ENCODE data around the gene TNFRSF18. TPM values are rescaled to one million over a fixed set of nuclear protein-coding genes. Genes with fewer than 3 reads are reported as not detected.

Gene TNFRSF18
- total RNA-seq, 4 donors from 2014 or later = 0.29 to 0.66 TPM; not detected in 2

GRCh38 chr1:1153874-1154273 lies 52.5 kb downstream of the TNFRSF18 start:
- no peak for DNase-seq (ENCODE audit: extremely low spot score)

More at GRCh38 chr1:1153874-1154273, 52.5 kb downstream of the TNFRSF18 start:
- H3K36me3 ChIP-seq = no peaks in the 10 kb centered on the region
- 53% methylated on average over 4 of the region's 4 CpGs for WGBS
- no peak overlapping the region for H3K27ac ChIP-seq (replicated peaks in 1 of 4)
- no peaks in the 10 kb centered on the region for H3K27me3 ChIP-seq
- TF ChIP-seq POLR2AphosphoS5 (IDR thresholded peaks at IDR 0.05) = no peak
- no peak for TF ChIP-seq EP300 (IDR thresholded peaks at IDR 0.05)
- TF ChIP-seq CTCF (IDR thresholded peaks at IDR 0.05) = no peak
- no peak for TF ChIP-seq POLR2A (IDR thresholded peaks at IDR 0.05; ENCODE audit: low read depth)
- H3K4me3 ChIP-seq = no peak overlapping the region
- peaks cover 9 to 17% (median 13%) of the 10 kb centered on the region in 4 donors for H3K4me1 ChIP-seq
- intact Hi-C loops (cut with DNase I) = no loop called here
- no peaks in the 10 kb centered on the region for H3K9me3 ChIP-seq

Small RNAs within 50 kb of the gene (small RNA-seq; reads per million reads assigned to genes)
- gene MIR200A (0.17 to 0.19 (median 0.17) reads per million in 3 donors), gene MIR200B (0.25 to 1.9 (median 1.2) reads per million in 3 donors), gene MIR429 (0 to 0.19 (median 0) reads per million in 3 donors)

Other genes with a start within 250 kb of the TNFRSF18 start
- gene NOC2L, start 247.3 kb downstream of the TNFRSF18 start, total RNA-seq = 10 to 100 TPM; 35.3 to 54.1 (median 47.5) TPM
- 10 to 100 TPM in 1 of 4 donors, 1 to 10 TPM in 3; 3.7 to 10.8 (median 6.2) TPM for gene KLHL17, start 246.0 kb downstream of the TNFRSF18 start, total RNA-seq
- gene PLEKHN1, start 240.1 kb downstream of the TNFRSF18 start, total RNA-seq = under 1 TPM in 3 of 4 donors, not detected in 1; 0.17 to 0.50 (median 0.19) TPM
- gene PERM1, start 224.5 kb downstream of the TNFRSF18 start, total RNA-seq = under 1 TPM; 0.11 to 0.50 (median 0.30) TPM
- 10 to 100 TPM; 37.8 to 90.4 (median 65.0) TPM for gene HES4, start 206.5 kb downstream of the TNFRSF18 start, total RNA-seq
- gene ISG15, start 193.1 kb downstream of the TNFRSF18 start, total RNA-seq = 10 to 100 TPM; 39.4 to 74.9 (median 41.1) TPM
- 10 to 100 TPM; 17.0 to 31.6 (median 22.6) TPM for gene AGRN, start 186.5 kb downstream of the TNFRSF18 start, total RNA-seq
- not detected for gene RNF223, start 132.3 kb downstream of the TNFRSF18 start, total RNA-seq
- 10 to 100 TPM in 1 of 4 donors, 1 to 10 TPM in 3; 4.2 to 11.9 (median 8.5) TPM for gene C1orf159, start 90.5 kb downstream of the TNFRSF18 start, total RNA-seq
- under 1 TPM in 1 of 4 donors, not detected in 3; 0.17 TPM for gene TTLL10, start 32.7 kb downstream of the TNFRSF18 start, total RNA-seq
- gene TNFRSF4, start 7.6 kb upstream of the TNFRSF18 start, total RNA-seq = 1 to 10 TPM in 2 of 4 donors, under 1 TPM in 2; 0.50 to 2.1 (median 0.93) TPM
- gene SDF4, start 25.4 kb upstream of the TNFRSF18 start, total RNA-seq = 100 to 1,000 TPM in 3 of 4 donors, 10 to 100 TPM in 1; 88.5 to 125 (median 107) TPM
- 10 to 100 TPM; 10.4 to 24.6 (median 21.0) TPM for gene B3GALT6, start 25.6 kb upstream of the TNFRSF18 start, total RNA-seq
- gene C1QTNF12, start 40.1 kb upstream of the TNFRSF18 start, total RNA-seq = under 1 TPM in 2 of 4 donors, not detected in 2; 0.33 to 0.52 TPM
- gene UBE2J2, start 67.3 kb upstream of the TNFRSF18 start, total RNA-seq = 10 to 100 TPM; 34.9 to 61.4 (median 49.5) TPM
- 1 to 10 TPM in 3 of 4 donors, under 1 TPM in 1; 0.83 to 4.1 (median 1.9) TPM for gene SCNN1D, start 73.8 kb upstream of the TNFRSF18 start, total RNA-seq
- gene ACAP3, start 101.3 kb upstream of the TNFRSF18 start, total RNA-seq = 10 to 100 TPM; 34.8 to 63.2 (median 47.4) TPM
- 10 to 100 TPM; 10.3 to 24.7 (median 21.7) TPM for gene PUSL1, start 102.0 kb upstream of the TNFRSF18 start, total RNA-seq
- gene INTS11, start 118.1 kb upstream of the TNFRSF18 start, total RNA-seq = 100 to 1,000 TPM in 1 of 4 donors, 10 to 100 TPM in 3; 75.9 to 121 (median 87.8) TPM
- 10 to 100 TPM; 15.4 to 44.9 (median 31.5) TPM for gene CPTP, start 118.2 kb upstream of the TNFRSF18 start, total RNA-seq
- under 1 TPM in 2 of 4 donors, not detected in 2; 0.17 to 0.32 TPM for gene TAS1R3, start 124.7 kb upstream of the TNFRSF18 start, total RNA-seq
- 100 to 1,000 TPM in 2 of 4 donors, 10 to 100 TPM in 2; 66.9 to 141 (median 114) TPM for gene DVL1, start 142.8 kb upstream of the TNFRSF18 start, total RNA-seq
- gene MXRA8, start 152.0 kb upstream of the TNFRSF18 start, total RNA-seq = 100 to 1,000 TPM in 2 of 4 donors, 10 to 100 TPM in 2; 68.5 to 129 (median 87.2) TPM
- 100 to 1,000 TPM in 3 of 4 donors, 10 to 100 TPM in 1; 98.4 to 152 (median 117) TPM for gene AURKAIP1, start 168.6 kb upstream of the TNFRSF18 start, total RNA-seq
- 100 to 1,000 TPM in 2 of 4 donors, 10 to 100 TPM in 2; 73.4 to 136 (median 108) TPM for gene CCNL2, start 192.7 kb upstream of the TNFRSF18 start, total RNA-seq
- 100 to 1,000 TPM; 144 to 175 (median 155) TPM for gene MRPL20, start 200.7 kb upstream of the TNFRSF18 start, total RNA-seq
- gene ANKRD65, start 214.7 kb upstream of the TNFRSF18 start, total RNA-seq = 10 to 100 TPM in 2 of 4 donors, 1 to 10 TPM in 2; 8.1 to 19.2 (median 9.8) TPM
- gene VWA1, start 229.1 kb upstream of the TNFRSF18 start, total RNA-seq = 100 to 1,000 TPM in 2 of 4 donors, 10 to 100 TPM in 2; 99.7 to 168 (median 116) TPM
- 1 to 10 TPM in 1 of 4 donors, under 1 TPM in 3; 0.32 to 2.4 (median 0.58) TPM for gene ATAD3C, start 243.1 kb upstream of the TNFRSF18 start, total RNA-seq

Measured in esophagus muscularis mucosa (tissue), 4 donors.